Aorta (tissue), 4 donors: ENCODE results near the gene CCNI2. TPM values are rescaled to one million over a fixed set of nuclear protein-coding genes. Genes with fewer than 3 reads are reported as not detected.

ENCODE experiments used
- polyA plus RNA-seq, 2 donors: library from polyadenylated mRNA; stranded (reverse); fragments of 200-250 nt; gene quantifications; one replicate each; pipeline ENCODE4 v1.2.3, GENCODE V29; 2013
- total RNA-seq, 2 donors: library from RNA; stranded (reverse); fragmentation: NEBNext Ultra II Directional; extraction: Animal tissue kit (Norgen Biotek cat#: 25700); gene quantifications; one replicate each; pipeline ENCODE4 v1.2.1, GENCODE V29; 2021
- donor health status: healthy with polysubstance abuse.
- donor health status: Bipolar disorder and iron deficiency.
- donor health status: DM: no; HTN: no; CAD: no.
- donor health status: DM: yes; HTN: yes; CAD: no.

CCNI2 gene
- total and polyA plus RNA-seq, 4 donors = 0.38 TPM; not detected in 3

Other genes with a start within 250 kb of the CCNI2 start
- gene IL5, start 203.9 kb upstream of the CCNI2 start, total RNA-seq = not detected
- gene IL5, start 203.9 kb upstream of the CCNI2 start, polyA plus RNA-seq = not detected
- gene RAD50, start 190.4 kb upstream of the CCNI2 start, total RNA-seq = 10 to 100 TPM; 29.9 to 36.3 TPM
- 1 to 10 TPM; 6.1 to 9.7 TPM for gene RAD50, start 190.4 kb upstream of the CCNI2 start, polyA plus RNA-seq
- gene IL13, start 89.3 kb upstream of the CCNI2 start, total RNA-seq = not detected
- gene IL13, start 89.3 kb upstream of the CCNI2 start, polyA plus RNA-seq = under 1 TPM in 1 of 2 donors, not detected in 1; 0.15 TPM
- not detected for gene IL4, start 73.4 kb upstream of the CCNI2 start, total RNA-seq
- not detected for gene IL4, start 73.4 kb upstream of the CCNI2 start, polyA plus RNA-seq
- 10 to 100 TPM; 10.1 to 15.1 TPM for gene KIF3A, start 9.9 kb upstream of the CCNI2 start, total RNA-seq
- 10 to 100 TPM in 1 of 2 donors, 1 to 10 TPM in 1; 4.5 to 11.0 TPM for gene KIF3A, start 9.9 kb upstream of the CCNI2 start, polyA plus RNA-seq
- 100 to 1,000 TPM in 1 of 2 donors, 10 to 100 TPM in 1; 56.7 to 103 TPM for gene SEPTIN8, start 29.8 kb downstream of the CCNI2 start, total RNA-seq
- gene SEPTIN8, start 29.8 kb downstream of the CCNI2 start, polyA plus RNA-seq = 10 to 100 TPM; 48.6 to 58.2 TPM
- gene SOWAHA, start 65.9 kb downstream of the CCNI2 start, total RNA-seq = under 1 TPM in 1 of 2 donors, not detected in 1; 0.18 TPM
- 1 to 10 TPM in 1 of 2 donors, under 1 TPM in 1; 0.41 to 9.5 TPM for gene SOWAHA, start 65.9 kb downstream of the CCNI2 start, polyA plus RNA-seq
- 10 to 100 TPM in 1 of 2 donors, 1 to 10 TPM in 1; 6.1 to 15.0 TPM for gene SHROOM1, start 83.2 kb downstream of the CCNI2 start, total RNA-seq
- gene SHROOM1, start 83.2 kb downstream of the CCNI2 start, polyA plus RNA-seq = 10 to 100 TPM in 1 of 2 donors, 1 to 10 TPM in 1; 1.4 to 11.7 TPM
- under 1 TPM; 0.19 to 0.39 TPM for gene GDF9, start 119.0 kb downstream of the CCNI2 start, total RNA-seq
- under 1 TPM in 1 of 2 donors, not detected in 1; 0.84 TPM for gene GDF9, start 119.0 kb downstream of the CCNI2 start, polyA plus RNA-seq
- 100 to 1,000 TPM; 212 to 249 TPM for gene UQCRQ, start 119.2 kb downstream of the CCNI2 start, total RNA-seq
- 100 to 1,000 TPM; 249 to 397 TPM for gene UQCRQ, start 119.2 kb downstream of the CCNI2 start, polyA plus RNA-seq
- gene LEAP2, start 126.2 kb downstream of the CCNI2 start, total RNA-seq = 1 to 10 TPM; 1.3 to 2.1 TPM
- 1 to 10 TPM in 1 of 2 donors, under 1 TPM in 1; 0.88 to 1.7 TPM for gene LEAP2, start 126.2 kb downstream of the CCNI2 start, polyA plus RNA-seq
- 100 to 1,000 TPM; 100 to 131 TPM for gene AFF4, start 216.2 kb downstream of the CCNI2 start, total RNA-seq
- gene AFF4, start 216.2 kb downstream of the CCNI2 start, polyA plus RNA-seq = 10 to 100 TPM in 1 of 2 donors, 1 to 10 TPM in 1; 8.4 to 17.7 TPM